ENCODE measurements around the gene TNFRSF14. TPM values are rescaled to one million over a fixed set of nuclear protein-coding genes. Genes with fewer than 3 reads are reported as not detected.

TNFRSF14 gene
- total RNA-seq (0.14 and 0.24 TPM in 2 replicates), polyA plus RNA-seq (0.75 TPM in 1 of 2 replicates, not detected in the other)

DNA sequence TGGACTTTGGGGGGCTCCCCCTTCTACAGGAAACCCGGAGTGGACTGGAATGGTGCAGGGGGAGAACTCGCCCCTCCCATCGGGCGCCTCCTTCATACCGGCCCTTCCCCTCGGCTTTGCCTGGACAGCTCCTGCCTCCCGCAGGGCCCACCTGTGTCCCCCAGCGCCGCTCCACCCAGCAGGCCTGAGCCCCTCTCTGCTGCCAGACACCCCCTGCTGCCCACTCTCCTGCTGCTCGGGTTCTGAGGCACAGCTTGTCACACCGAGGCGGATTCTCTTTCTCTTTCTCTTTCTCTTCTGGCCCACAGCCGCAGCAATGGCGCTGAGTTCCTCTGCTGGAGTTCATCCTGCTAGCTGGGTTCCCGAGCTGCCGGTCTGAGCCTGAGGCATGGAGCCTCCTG lies at the start of gene TNFRSF14:
Gene TNFRSF14 (plus strand): TSS at position 95 of the 401 bp plus-strand sequence. CDS start 294 bp downstream, at position 389.
- peak; percentile 13 to 51 for DNase-seq (ENCODE audit: low read depth in 1 of 2, low spot score in 1 of 2)
- H3K9me3 ChIP-seq (ENCODE audit: low read depth): no peaks in the 10 kb centered on the region
- no peaks in the 10 kb centered on the region for H3K36me3 ChIP-seq
- H3K27ac ChIP-seq: no peak within 1 kb of the TSS
- H3K4me3 ChIP-seq: no peak within 1 kb of the TSS
- peaks cover 10% of the 10 kb centered on the region for H3K4me1 ChIP-seq (ENCODE audit: low read depth)
- H3K27me3 ChIP-seq: no peaks in the 10 kb centered on the region
- TF ChIP-seq, protein P1, sequence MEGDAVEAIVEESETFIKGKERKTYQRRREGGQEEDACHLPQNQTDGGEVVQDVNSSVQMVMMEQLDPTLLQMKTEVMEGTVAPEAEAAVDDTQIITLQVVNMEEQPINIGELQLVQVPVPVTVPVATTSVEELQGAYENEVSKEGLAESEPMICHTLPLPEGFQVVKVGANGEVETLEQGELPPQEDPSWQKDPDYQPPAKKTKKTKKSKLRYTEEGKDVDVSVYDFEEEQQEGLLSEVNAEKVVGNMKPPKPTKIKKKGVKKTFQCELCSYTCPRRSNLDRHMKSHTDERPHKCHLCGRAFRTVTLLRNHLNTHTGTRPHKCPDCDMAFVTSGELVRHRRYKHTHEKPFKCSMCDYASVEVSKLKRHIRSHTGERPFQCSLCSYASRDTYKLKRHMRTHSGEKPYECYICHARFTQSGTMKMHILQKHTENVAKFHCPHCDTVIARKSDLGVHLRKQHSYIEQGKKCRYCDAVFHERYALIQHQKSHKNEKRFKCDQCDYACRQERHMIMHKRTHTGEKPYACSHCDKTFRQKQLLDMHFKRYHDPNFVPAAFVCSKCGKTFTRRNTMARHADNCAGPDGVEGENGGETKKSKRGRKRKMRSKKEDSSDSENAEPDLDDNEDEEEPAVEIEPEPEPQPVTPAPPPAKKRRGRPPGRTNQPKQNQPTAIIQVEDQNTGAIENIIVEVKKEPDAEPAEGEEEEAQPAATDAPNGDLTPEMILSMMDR (IDR thresholded peaks at IDR 0.05; ENCODE audit: low read depth, low read length): peak; percentile 8

DNA sequence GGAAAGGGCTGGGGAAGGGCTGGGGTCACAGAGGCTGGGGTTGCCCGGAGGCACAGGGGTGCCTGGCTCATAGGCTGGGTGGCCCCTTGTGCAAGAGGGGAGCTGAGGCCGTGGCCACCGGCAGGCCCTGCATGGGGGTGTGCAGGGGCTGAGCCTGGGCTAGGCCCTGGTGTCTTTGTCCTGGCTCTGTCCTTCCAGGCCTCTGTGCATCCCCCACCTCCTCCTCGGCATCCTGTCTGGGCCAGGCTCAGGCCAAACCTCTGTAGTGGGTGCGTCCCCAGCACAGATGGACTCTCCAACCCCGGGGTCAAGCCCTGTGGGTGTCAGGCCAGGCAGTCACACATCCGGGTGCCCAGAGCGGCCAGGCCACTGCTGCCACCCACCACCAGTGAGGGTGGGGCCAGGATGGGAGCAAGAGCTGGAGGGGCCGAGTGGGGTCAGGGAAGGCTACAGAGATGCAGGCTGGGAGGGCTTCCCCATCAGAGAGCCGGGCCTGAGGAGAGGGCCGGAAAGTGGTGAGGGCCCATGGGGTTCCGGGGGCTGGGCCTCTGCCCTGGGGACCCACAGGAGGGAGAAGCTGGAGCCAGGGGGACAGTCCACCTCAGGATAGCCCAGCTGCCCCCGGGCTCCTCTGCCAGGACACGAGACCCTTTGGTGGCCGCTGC lies 49.1 kb upstream of the TNFRSF14 start:
- peaks cover 12% of the 10 kb centered on the region for H3K36me3 ChIP-seq
- DNase-seq (ENCODE audit: low read depth in 1 of 2, low spot score in 1 of 2): no peak
- TF ChIP-seq, protein P1 (IDR thresholded peaks at IDR 0.05; ENCODE audit: low read depth, low read length): no peak
- H3K9me3 ChIP-seq (ENCODE audit: low read depth): no peaks in the 10 kb centered on the region
- H3K27me3 ChIP-seq: no peaks in the 10 kb centered on the region
- no peaks in the 10 kb centered on the region for H3K4me1 ChIP-seq (ENCODE audit: low read depth)
- H3K27ac ChIP-seq: no peak overlapping the region
- H3K4me3 ChIP-seq: no peak overlapping the region

DNA sequence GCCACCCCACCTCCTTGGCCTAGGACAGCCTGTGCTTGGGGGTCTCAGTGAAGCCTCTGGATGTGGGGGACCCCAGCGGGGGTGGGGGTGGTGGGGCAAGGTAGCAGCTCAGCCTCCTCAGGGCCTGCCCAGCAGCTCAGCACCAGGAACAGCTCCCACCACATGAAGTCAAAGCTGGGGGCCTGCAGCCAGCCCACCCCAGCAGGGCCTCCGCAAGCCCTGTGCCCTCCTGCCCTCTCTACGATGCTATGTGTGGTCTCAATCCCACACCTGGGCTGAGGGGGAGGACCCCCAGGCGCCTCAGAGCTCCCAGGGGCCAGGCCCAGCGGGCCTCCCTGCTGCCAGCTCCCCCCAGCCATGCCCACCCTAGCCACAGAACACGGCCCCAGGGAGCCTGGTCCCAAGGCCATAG lies 48.4 kb upstream of the TNFRSF14 start:
- H3K4me3 ChIP-seq: no peak overlapping the region
- no peak for DNase-seq (ENCODE audit: low read depth in 1 of 2, low spot score in 1 of 2)
- peaks cover 18% of the 10 kb centered on the region for H3K36me3 ChIP-seq
- TF ChIP-seq, protein P1 (IDR thresholded peaks at IDR 0.05; ENCODE audit: low read depth, low read length): no peak
- H3K4me1 ChIP-seq (ENCODE audit: low read depth): no peaks in the 10 kb centered on the region
- no peaks in the 10 kb centered on the region for H3K9me3 ChIP-seq (ENCODE audit: low read depth)
- H3K27me3 ChIP-seq: no peaks in the 10 kb centered on the region
- H3K27ac ChIP-seq: no peak overlapping the region

DNA sequence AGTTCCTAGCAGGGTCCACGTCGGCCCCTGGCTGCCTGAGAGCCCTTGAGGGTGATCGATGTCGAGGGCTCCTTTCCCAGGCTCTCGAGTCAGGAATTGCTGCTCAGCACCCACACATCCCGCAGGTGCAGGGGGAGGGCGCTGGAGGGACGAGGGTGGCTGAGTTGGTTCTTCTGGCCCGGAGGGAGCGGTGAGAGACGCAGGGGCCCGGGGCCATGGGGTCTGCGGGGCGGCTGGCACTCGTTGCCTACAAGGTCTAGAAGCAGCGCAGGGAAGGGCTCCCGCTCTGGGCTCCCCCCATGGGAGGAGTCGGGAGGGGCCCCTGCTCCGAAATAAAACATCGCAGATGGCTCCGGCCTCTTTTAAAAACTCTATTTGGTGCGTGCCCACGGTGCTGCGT lies 48.0 kb upstream of the TNFRSF14 start:
- TF ChIP-seq, protein P1 (IDR thresholded peaks at IDR 0.05; ENCODE audit: low read depth, low read length): no peak
- Histone ChIP-seq H3K9me3 (ENCODE audit: low read depth) (no peaks in the 10 kb centered on the region), H3K27me3 (no peaks in the 10 kb centered on the region), H3K36me3 (peaks cover 18% of the 10 kb centered on the region), H3K4me1 (ENCODE audit: low read depth) (no peaks in the 10 kb centered on the region), H3K27ac (no peak overlapping the region), H3K4me3 (no peak overlapping the region)
- DNase-seq (ENCODE audit: low read depth in 1 of 2, low spot score in 1 of 2): no peak

DNA sequence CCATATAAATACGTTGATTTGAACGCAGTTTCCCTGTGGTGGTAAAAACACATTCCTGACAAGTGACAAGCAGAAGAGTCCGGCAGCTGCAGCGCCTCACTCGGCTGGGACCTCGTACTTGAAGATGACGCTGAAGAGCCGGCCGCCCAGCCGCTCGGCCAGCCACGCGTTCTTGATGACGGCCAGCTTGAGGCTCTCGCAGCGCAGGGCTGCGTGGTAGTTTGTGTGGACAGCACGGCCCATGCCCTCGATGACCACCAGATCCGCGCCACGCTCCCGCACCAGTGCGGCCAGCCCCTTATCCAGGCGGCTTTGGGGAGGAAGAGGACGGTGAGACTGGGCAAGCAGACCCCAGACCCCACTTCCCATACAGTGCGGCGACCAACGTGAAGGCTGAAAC lies 47.4 kb upstream of the TNFRSF14 start:
- H3K36me3 ChIP-seq: peaks cover 23% of the 10 kb centered on the region
- TF ChIP-seq, protein P1 (IDR thresholded peaks at IDR 0.05; ENCODE audit: low read depth, low read length): no peak

More for the DNA sequence above, 47.4 kb upstream of the TNFRSF14 start:
- no peak for DNase-seq (ENCODE audit: low read depth in 1 of 2, low spot score in 1 of 2)
- Histone ChIP-seq H3K27ac (no peak overlapping the region), H3K4me3 (no peak overlapping the region), H3K9me3 (ENCODE audit: low read depth) (no peaks in the 10 kb centered on the region), H3K27me3 (no peaks in the 10 kb centered on the region), H3K4me1 (ENCODE audit: low read depth) (no peaks in the 10 kb centered on the region)
